ENCODE results near the gene TMEFF2.

Gene TMEFF2

GRCh38 chr2:191957996-191958860, 236.5 kb downstream of the TMEFF2 start:
- no peak for DNase-seq

GRCh38 chr2:191954451-191954850, 240.3 kb downstream of the TMEFF2 start:
- no peak for DNase-seq

- no peak for DNase-seq
These were observed 242.0 kb downstream of the TMEFF2 start for GRCh38 chr2:191952515-191953270.

DNA sequence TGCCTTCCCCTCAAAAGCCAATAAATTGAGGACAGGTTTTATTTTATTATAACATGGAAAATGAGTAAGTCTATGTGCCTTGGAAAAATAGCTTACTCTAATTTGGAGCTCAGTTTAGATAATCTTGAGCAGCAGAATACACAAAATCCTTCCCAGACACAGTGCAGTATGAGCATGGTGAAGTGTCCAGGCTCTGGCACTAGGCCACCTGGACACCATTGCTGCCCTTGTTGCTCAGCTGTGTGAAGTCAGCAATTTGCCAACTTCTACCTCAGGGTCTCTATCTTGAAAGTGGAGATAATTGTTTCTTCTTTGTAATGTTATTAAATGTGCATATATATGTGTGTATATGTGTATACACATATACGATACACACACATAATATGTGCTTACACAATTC, 242.9 kb downstream of the TMEFF2 start:
- DNase-seq: no peak

DNA sequence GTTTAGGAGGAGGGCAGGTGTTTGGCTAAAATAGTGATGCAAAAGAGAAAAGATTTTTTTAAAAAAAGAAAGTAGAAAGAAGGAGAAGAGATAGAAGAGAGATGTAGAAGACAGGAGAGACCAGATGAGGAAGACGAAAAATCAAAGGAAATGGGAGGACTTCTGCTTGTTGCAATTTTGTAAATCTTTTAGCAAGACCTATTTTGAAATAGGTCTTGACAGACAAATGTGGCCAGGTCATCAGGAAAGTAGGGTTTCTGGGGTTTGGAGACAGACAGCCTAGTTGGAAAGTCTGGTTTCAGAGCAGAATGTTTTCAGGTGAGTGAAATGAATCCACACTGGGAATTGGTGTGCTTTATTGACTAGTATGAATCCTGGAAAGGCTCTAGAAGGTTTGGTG, 243.4 kb downstream of the TMEFF2 start:
- no peak for DNase-seq

GRCh38 chr2:191950132-191950874, 244.4 kb downstream of the TMEFF2 start:
- no peak for DNase-seq

- no peak for DNase-seq
These were observed 247.5 kb downstream of the TMEFF2 start for GRCh38 chr2:191947235-191947634.

DNA sequence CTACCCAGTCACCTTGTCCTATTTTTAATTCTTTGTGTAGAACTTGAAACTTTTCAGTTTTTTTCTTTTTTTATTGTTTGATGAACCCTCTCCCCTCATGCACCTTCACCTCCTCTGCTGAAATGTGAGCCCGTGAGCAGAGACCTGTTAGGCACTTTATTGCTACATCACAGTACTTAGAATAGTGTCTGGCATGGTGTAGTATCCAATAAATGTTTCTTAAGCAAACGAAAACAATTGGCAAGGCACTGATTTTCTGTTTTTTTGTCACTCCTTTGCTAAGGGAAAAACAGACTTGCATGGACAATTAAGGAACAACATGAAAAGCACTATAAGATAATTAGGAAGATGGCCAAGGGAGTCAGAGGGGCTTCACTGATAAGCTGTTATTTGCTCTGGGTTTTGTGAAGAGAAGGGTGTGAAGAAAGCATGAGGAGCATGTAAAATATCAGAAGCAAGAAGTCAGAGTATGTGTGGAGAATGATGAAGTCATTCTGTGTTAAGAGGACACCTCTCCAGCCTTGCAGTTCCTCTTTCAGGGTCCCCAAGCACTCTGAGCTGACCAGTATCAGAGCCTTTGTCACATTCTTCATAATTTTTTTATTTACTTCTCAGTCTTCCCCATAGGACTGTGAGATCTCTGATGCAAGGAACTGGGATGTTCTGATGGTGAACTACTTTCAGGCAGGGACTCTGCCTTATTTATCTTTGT, 248.1 kb downstream of the TMEFF2 start:
- DNase-seq: no peak

GRCh38 chr2:191945623-191946022, 249.1 kb downstream of the TMEFF2 start:
- DNase-seq: no peak

DNA sequence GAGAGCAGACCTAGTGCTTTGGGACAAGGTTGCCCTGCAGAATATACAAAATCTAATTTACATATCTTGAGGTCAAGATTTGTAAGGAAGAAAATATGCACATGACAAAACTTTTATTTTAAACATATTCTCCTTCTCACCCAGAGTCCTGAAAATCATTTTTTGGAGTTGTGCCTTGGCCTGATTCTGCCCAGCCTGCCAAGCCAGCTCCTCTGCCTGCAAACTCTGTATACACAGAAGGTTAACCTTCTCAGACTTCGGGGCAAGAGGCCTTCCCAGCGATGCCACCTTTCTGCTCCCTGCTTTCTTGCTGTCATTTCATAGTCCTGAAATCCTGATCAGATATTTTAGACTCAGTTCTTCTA, 252.0 kb downstream of the TMEFF2 start:
- no peak for DNase-seq

DNA sequence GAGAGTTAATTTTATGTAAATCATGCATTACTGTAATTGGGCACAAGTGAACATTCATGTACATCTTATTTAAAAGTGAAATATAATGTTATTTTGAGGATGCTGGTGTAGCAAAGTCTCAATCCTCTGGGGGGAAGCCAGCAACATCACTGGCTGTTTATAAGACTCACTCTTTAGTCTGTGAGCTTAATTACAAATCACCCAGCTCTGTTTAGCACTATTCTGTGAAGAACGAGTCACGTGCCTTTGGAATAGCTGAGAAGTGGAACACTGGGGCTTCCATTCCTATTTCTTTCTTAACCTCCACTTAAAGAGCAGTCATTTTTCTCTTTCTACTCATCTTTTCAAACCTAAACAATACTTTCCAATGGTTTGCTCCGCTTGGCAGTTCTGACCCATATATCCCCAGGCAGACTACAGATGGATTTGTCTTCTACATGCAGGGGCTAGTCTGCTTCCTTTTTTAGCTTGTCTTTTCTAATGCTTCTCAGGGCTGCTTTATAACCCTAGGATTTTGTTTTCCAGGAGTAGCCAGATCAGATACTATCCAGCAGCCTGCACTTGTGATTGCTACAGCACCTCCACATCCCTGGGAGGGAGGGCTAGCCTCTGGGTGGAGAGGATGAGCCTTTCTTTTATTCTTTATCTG, 252.5 kb downstream of the TMEFF2 start:
- no peak for DNase-seq

DNA sequence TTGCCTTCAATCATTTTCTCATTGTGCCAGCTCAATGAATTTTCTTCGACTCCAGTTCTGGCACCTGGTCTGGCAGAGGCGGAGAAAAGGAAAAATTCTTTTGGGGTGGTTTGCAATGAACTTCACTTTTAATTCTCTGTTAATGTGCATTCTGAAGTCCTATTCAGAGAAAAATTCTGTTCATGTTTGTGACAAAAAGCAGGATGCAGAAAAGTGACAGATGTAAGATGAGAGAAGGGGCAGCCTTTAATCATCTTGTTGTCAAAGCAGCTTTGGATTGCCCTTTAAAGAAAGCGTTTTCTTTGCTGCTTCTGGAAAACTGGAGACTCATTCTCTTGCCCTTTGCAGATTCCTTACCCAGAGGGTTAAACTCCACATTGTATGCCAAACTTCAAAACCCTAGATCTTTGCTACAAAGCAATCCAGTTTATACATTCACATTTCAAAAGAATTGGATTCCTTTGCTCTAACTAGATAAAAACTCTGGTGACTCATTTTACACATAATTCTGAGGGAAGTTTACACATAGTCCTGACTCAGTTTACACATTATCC, 253.3 kb downstream of the TMEFF2 start:
- no peak for DNase-seq

- DNase-seq: no peak
These were observed 256.0 kb downstream of the TMEFF2 start for GRCh38 chr2:191938779-191939178.

DNA sequence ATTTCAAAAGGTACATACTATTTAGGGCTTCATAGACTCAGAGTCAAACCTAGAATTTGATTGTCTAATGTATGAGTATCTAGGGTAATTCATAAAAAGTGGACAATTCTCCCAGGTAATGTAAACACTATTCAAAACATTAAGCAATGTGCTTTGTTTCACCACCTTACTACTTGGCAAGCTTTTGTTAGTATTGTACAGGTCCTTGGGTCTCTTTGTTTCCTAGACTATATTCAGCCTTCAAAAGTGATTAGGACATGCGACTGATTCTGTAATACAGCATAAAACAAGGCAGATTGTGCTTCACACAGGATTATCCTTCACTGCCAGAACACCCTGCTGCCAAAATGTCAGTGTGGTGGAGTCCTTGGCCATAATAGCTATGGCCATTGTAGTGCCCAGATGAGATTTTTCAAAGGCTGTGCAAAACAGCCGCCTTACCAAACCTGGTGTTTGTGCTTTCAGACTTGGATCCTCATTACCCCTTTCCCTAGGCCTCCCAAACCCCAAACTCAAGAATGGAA, 257.8 kb downstream of the TMEFF2 start:
- DNase-seq: no peak

- peak; percentile 68 for DNase-seq
These were observed 259.5 kb downstream of the TMEFF2 start for GRCh38 chr2:191935247-191935646.

DNA sequence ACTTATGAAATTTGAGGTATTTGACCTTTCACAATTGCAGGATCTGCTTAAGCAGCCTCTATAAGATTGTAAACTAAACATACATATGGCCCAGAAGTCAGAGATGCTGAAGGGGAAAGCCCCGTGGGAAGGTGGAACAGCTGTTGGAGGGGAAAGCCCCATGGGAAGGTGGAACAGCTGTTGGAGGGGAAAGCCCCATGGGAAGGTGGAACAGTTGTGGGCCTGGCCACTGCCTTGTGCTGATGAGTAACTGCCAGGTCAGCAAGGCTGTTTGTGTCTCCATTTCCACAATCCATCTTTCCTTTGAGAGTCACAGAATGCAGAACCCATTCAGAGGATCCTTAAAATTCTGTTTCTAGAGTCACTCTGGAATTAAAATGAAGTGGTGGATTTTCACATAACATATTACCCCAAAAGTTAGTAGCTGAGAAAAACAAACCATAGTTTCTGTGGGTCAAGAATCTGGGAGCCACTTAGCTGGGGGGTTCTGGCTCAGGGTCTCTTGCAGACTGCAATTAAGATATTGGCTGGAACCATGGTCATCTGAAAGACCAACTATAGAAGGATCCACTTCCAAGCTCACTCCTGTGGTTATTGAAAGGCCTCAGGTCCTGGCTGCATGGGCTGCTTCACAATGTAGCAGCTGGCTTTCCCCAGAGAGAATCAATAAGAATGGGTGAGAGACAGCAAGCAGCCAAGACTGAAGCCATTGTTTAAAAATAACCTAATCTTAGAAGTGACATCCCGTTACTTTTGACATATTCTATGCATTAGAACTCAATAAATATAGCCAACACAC, 261.2 kb downstream of the TMEFF2 start:
- DNase-seq: no peak

DNA sequence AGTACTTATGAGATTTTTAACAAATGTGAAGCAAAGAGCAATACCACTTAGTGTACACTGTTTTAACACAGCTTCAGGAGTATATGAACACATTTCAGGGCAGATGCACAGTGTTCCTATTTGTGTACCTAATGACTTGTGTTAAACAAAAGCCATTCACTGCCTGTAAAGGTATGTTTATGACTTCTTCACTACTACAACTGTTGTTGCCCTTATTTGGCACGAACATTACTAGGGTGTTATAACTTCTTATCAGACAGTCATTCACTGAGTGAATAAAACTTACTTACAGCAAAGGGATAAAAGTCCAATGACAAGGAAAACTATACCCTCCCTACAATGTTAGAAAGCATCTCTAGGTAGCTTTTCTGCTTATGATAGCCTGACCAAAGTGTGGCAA, 262.4 kb downstream of the TMEFF2 start:
- DNase-seq: no peak

GRCh38 chr2:191931329-191931728, 263.4 kb downstream of the TMEFF2 start:
- no peak for DNase-seq

DNA sequence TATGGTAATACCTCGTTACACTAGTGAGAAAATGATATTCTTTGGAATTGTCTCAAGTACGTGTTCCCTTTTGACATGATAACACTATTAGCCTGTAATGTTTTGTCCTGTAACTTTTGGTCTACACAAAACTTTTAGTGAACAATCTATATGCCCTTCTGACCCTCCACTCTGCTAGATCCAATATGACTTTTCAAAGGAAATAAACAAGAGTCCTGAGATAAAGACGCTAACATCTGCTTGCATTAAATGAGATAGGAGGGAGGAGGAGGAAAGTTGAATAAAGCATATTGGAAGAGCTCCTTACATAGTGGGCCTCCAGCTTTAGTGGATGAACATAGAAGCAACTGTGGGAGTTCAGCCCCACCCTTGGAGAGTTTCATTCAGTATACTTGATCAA, 264.5 kb downstream of the TMEFF2 start:
- DNase-seq: no peak

- DNase-seq: no peak
These were observed 265.4 kb downstream of the TMEFF2 start for GRCh38 chr2:191929288-191929687.

DNA sequence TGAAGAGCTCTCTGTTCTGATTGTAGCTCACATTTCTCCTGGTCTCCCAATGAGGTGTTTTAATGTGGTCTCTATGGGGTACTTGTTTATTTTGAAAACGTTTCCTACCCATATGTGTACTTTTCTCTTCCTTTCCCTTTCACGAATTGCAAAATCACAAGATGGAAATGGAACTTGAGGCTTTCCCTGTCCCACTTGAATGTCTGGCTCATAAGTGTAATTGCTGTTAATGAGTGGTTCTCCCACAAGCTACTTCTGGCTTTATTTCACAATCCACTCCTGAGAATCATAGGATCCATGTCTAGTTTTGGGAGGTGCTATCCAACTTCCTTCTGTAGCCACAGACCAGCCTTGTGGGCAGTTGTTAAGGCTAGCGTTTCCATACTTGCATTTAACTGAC, 266.7 kb downstream of the TMEFF2 start:
- DNase-seq: peak; percentile 87

Data from DMS79 (cell line).